ENCODE results near the gene IPO5. TPM values are rescaled to one million over a fixed set of nuclear protein-coding genes. Genes with fewer than 3 reads are reported as not detected.
"Not testable (repeated sequence)": the region's sequence is repeated elsewhere in the genome, so short reads cannot be mapped to it uniquely, and the experiment has no call there.

Gene IPO5
- total and polyA plus RNA-seq, 2 of the 4 experiments (the other 2 are of a cell fraction), result 89.2 to 270 TPM

GRCh38 chr13:98004107-98004506 is 50.6 kb downstream of the IPO5 start (continued):
- TF ChIP-seq SMC3 (IDR thresholded peaks at IDR 0.05; ENCODE audit: low read depth, low read length), result peak; percentile 14; the same call in 1 of the 2 replicates

GRCh38 chr13:98004997-98005396 is 51.5 kb downstream of the IPO5 start:
- BruUV-seq (replicated peaks); H2AK9ac ChIP-seq (replicated peaks; ENCODE audit: low read depth, low read length, poor library complexity): not testable (repeated sequence)
- 83% methylated on average over 3 of the region's 8 CpGs; no CpG with 5 or more reads in 1 of the 2 experiments for WGBS, 2 experiments (ENCODE audit: extremely low coverage in 2 of 2, insufficient read length in 1 of 2)

More at GRCh38 chr13:98004997-98005396, 51.5 kb downstream of the IPO5 start:
- H4K5ac ChIP-seq (ENCODE audit: low read depth, low read length); H2AK5ac ChIP-seq (ENCODE audit: low read depth, low read length); H4K91ac ChIP-seq (ENCODE audit: insufficient read depth, low read depth, low read length); H3K4me1 ChIP-seq (ENCODE audit: control insufficient read depth, insufficient read depth, low read length); H3K23ac ChIP-seq (ENCODE audit: low read depth, low read length); H2BK5ac ChIP-seq (ENCODE audit: low read depth, low read length, poor library complexity, severe bottlenecking); H3K27ac ChIP-seq (ENCODE audit: insufficient read depth, low read length); H2BK120ac ChIP-seq (ENCODE audit: low read depth, low read length); H4K8ac ChIP-seq (ENCODE audit: low read depth in 2 of 2, low read length in 2 of 2); dilution Hi-C loops (cut with HindIII; ENCODE audit: low sequenced_read_pairs, unreplicated experiment); ATAC-seq (ENCODE audit: low read depth); H3K9ac ChIP-seq (ENCODE audit: low read depth, low read length); H3K18ac ChIP-seq (ENCODE audit: low read depth, low read length); H2AFZ ChIP-seq (replicated peaks; ENCODE audit: low read length, poor library complexity); H3K9me3 ChIP-seq (ENCODE audit: control insufficient read depth, insufficient read depth, low read length); CTCF ChIA-PET; H3K56ac ChIP-seq (ENCODE audit: extremely low read depth, insufficient read depth, low read length); H4K20me1 ChIP-seq (ENCODE audit: insufficient read depth, low read length); H2BK15ac ChIP-seq (ENCODE audit: low read depth, low read length); POLR2A ChIA-PET (ENCODE audit: unreplicated experiment); H3K27me3 ChIP-seq (ENCODE audit: control insufficient read depth, insufficient read depth, low read length); H3K4me2 ChIP-seq (ENCODE audit: low read depth, low read length); H3K14ac ChIP-seq (replicated peaks; ENCODE audit: low read depth, low read length); H3K4ac ChIP-seq (ENCODE audit: low read depth, low read length); H3K4me3 ChIP-seq (ENCODE audit: insufficient read depth, low read depth, low read length); H2BK20ac ChIP-seq (ENCODE audit: low read depth, low read length): not testable (repeated sequence)
- Histone ChIP-seq H3K79me1 (ENCODE audit: low read depth in 1 of 2, low read length in 2 of 2) (peaks cover 26 to 35% of the 10 kb centered on the region in 2 experiments; a peak in 3 of 4 replicates), H3K36me3 (ENCODE audit: control insufficient read depth, insufficient read depth, low read length) (peaks cover 44% of the 10 kb centered on the region), H3K9me1 (ENCODE audit: insufficient read depth, low read length) (peaks cover 18% of the 10 kb centered on the region)
- DNase-seq, result peak; percentile 71
- intact Hi-C loops (cut with micrococcal nuclease), result loop anchor here (1.0 to 10.0 kb wide), 2 partner anchors 150 to 370 kb away; no protein-coding TSS in a partner anchor
- TF ChIP-seq CEBPB (IDR thresholded peaks at IDR 0.05; ENCODE audit: low read depth, low read length) (peak; percentile 82), FOS (IDR thresholded peaks at IDR 0.05; ENCODE audit: low read depth, low read length) (peak; percentile 38; the same call in 1 of the 2 replicates)
- in situ Hi-C loops (cut with MboI; ENCODE audit: low sequenced_read_pairs), result loop anchor here (10.0 kb wide), 1 partner anchor 390 kb away; no protein-coding TSS in a partner anchor

Data from IMR-90 (cell line).